Femur (tissue), 1 donor: ENCODE measurements around the gene KCNQ5.
"Not testable (repeated sequence)": the region's sequence is repeated elsewhere in the genome, so short reads cannot be mapped to it uniquely, and the experiment has no call there.

Experiments used
- DNase-seq: peaks from one replicate; pipeline ENCODE4 v3.0.0-alpha.2; 2017

KCNQ5 gene

DNA sequence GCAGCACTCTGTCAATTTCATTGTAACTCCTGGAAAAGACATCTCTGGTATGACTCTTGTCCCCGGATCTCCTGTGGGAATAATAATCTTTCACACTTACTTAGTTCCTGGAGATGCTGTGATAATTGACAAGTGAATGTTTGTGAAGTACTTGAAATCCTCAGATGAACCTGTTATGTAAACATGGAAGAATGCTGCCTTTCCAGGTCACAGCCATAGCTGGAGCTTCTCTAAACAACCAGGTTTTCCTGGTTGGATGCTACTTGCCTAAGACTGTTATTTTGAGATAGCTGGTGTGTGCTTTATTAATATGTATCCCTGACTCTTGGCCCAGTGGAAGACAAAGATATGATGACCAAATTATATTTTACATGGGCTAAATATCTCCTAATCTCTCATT is 228.6 kb downstream of the KCNQ5 start:
- no peak for DNase-seq

DNA sequence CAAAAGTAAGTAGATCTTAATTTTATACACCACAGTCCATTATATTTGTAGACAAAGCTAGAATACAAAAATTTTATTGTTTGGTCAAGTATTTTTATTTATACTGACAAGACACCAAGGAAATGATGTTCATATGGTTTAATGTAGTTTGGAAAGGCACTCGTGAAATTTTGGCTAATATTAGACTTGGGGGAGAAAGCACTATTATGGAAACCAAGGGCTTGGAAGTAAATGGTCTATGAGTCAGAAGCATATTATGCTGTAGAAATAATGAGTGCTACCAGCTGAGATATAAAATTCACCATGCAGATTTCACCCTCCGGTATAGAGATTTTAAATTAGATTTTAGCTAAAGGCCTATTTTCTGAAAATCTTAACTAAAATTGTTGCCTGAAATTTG is 233.6 kb downstream of the KCNQ5 start:
- no peak for DNase-seq

DNA sequence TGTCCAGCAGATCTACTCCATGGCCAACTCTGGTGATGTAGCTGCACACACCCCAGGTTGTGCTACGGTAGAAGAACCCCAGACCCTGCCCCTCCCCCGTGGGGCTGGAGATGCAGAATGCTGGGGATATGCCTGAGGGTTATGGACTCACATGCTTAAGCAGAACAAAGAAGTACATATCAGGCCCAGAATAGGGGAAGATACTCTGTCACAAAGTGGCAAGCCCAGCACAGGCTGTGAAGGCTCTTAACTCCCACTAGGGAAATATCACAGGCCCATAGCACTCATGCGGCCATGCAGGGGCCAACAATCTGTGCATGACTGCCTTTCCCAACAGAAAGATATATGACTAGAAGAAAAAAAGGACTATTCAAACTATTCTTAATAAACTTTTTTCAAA is 234.9 kb downstream of the KCNQ5 start:
- DNase-seq = no peak

DNA sequence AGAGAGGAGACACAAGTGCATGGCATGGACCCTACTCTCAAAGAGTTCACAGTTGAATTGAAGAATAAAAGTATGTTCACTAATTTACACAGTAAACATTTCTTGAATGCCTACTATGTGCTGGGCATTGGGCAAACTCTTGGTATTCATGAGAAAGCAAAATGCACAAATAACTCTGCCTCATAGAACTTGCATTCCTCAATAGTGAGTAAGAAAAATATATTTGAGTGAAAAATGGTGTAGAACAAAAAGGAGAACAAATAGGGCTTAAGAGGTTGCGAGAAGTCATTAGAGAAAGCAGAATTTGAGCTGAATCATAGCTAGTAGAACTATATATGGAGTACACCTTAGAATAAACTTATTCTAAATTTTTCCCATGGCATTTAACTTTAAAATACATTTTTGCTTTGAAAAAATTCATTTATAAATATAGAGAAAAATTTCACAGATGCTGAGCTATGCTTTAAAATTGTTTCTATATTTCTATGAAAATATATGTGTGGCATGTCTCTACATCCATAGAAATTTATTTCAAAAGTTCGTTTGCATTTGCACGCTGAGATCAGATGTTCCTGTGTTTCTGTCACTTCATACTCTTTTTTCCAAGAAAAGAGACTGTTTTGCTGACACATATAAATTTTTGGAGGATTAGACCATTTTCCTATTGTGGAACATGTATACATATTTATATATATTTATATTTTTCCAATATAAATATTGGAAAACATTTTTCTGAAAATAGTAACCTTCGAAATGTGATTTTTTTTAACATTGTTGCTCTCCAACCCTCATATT is 236.1 kb downstream of the KCNQ5 start:
- DNase-seq = no peak

DNA sequence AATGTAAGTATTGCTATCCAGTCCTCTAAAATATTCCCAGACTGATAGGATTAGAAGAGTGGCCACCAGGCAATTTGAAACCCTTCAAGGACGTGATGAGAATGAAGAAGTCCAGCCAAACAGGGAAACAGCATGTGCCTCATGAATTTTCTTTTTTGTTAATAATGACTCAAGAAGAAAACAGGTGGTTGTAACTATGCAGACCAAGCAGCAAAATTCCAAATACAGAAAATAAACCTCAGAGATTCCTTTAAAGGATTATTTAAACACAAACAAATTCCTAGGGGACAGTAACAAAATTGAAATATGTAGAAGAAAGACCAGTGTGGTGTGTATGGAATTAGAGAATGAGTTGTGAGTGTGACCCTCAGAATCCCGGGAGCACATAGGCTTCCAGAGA is 239.2 kb downstream of the KCNQ5 start:
- DNase-seq = no peak

DNA sequence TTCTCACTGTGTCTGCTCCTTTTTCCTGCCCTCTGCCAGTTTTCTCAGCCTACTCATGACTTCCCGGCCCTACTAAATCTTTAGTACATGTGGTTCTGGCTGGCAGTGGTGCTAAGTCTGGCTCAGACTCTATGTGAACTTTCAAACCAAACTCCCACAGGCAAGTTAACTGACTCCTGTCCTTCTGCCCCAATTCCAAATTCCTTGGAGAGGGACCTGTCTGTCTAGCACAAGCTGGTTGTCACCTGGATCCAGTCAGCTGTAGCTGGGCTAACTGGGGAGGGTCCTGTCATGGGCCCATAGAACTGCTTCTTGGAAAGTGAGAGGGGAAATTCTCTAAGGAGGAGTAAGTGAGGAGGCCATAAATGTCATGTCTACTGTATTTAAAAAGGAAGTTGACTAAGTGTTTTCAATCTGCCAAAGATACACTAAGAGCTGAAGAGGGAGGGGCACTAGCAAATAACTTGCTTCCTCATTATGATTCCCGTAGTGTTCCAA is 240.1 kb downstream of the KCNQ5 start:
- peak; percentile 37 for DNase-seq

DNA sequence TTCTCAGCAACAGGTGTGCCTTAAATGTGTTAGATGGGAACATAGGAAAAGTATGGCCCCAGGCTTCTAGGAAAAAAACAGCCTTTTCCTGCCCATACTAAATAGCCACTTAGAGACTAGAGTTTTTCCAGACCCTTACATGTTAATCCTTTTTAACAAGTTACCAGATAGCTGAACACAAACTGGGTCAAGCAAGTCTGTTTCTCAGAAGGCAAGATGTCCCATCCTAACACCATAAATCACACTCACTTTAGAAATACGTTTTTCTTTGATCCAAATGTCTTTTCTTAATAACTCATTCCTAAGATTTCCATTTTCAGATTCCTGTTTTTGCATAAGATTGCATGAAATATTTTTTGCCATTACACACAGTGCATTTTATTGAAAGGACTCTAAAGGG is 241.3 kb downstream of the KCNQ5 start:
- DNase-seq = no peak

GRCh38 chr6:72864236-72864635 is 242.4 kb downstream of the KCNQ5 start:
- DNase-seq = no peak

DNA sequence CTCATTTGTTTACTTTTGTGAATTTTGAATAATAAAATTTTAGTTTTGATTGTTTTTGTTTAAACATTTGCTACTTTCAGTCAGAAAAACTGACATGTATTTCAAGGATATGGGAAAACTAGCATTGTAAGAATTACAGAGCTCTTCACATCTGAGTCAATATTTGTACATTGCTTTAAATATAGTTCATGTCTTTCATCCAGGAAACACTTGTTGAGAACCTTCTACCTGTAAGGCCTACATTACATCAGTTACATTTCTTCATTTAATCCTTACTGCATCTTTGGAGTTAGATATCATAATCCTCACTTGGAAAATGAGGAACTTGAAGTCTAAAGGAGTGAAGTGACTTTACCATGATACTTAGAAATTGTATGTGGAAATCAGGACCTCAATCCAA is 242.9 kb downstream of the KCNQ5 start:
- no peak for DNase-seq

GRCh38 chr6:72865467-72865866 is 243.6 kb downstream of the KCNQ5 start:
- DNase-seq = no peak

DNA sequence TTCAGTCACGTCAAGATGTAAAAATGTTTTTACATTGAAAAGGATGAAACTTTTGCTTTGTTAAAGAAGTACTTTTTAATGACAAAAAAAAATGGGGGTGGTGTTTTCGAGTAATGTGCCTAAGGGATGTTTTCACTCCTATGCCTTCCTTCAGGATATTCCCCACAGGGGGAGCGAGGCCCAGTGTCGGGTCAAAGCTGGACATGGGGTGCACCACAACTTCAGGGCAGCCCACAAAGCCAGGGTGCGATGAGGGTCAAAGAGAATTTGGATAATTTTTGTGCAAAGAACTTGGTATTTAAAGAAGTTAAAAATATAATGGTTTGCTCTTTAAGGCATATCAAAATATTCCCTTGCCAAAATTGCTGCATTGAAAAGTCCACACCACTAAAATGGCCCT is 247.8 kb downstream of the KCNQ5 start:
- DNase-seq = no peak

DNA sequence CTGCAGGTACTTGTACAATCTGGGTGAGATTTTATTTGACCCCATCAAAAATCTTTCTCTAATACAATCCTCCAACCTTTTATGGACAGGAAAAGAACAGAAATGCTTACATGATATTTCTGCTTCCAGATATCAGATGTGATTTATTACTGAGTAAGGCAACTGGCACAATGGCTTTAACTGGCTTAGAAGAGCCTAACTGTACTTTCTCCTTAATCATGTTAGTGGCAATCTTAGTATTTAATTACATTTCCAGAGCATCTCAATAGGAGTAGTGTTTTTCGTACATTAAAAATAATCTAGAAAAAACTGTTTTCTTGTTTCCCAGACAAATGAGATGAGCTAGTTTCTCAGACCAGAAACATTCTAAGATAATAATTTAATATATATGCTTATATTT is 251.6 kb downstream of the KCNQ5 start:
- DNase-seq = no peak

DNA sequence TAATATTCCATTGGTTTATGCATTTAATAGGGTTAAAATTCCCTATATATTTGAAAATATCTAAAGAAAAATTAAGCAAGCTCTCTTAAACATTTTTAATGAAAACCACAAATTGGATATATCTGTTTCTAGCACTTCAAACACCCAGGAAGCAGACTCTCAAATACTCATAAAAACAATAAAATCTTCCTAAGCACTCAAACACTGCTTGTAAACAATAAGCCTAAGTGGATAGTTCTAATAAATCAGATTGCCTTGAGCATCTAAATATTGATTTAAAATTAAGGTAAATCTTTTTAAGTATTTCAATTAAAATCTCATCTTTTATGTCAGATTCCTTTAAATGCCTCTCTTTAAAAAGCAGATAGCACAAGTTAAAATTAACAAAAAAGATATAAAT is 254.4 kb downstream of the KCNQ5 start:
- DNase-seq = no peak

GRCh38 chr6:72886170-72886569 is 264.3 kb downstream of the KCNQ5 start:
- no peak for DNase-seq

GRCh38 chr6:72890233-72890632 is 268.4 kb downstream of the KCNQ5 start:
- DNase-seq = no peak

GRCh38 chr6:72890671-72891070 is 268.8 kb downstream of the KCNQ5 start:
- DNase-seq = no peak

DNA sequence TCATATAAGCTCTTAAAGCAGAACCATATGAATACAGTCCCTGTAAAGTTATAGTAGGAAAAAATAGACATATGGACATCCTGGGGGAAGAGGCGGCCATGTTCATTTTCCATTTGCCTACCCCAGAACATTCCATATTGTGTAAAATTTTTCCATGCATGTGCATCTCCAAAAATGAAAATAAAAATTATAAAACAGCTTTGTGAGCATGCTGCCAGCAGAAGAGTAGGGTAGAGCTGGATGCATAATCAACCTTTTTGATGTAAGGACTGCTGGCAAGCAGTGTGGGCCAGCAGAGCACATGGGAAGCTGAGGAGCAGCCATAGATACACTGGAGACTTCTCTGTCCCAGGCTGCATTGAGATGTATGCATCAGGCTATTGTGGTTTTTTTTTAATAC is 271.0 kb downstream of the KCNQ5 start:
- DNase-seq = no peak

DNA sequence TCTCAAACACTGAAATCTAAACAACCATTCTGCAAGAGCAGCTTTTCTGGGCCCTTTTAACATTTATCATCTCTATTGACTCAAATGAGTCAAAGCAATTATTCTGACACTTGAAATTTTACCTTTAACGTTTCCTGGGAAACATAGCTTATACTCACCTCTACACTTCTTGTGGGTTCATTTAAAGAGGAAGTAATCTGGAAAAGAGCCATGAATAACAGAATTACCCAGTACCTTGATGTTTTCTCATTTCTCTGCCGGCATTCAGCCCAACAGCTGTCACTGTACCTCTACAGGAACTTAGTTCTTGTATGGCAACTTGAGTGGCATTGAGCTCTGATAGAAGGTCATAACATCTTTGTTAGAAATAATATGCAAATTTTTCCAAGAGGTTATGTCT is 272.2 kb downstream of the KCNQ5 start:
- no peak for DNase-seq

GRCh38 chr6:72898313-72898712 is 276.4 kb downstream of the KCNQ5 start:
- not testable (repeated sequence) for DNase-seq

- no peak for DNase-seq
Observed at GRCh38 chr6:72905705-72906478, 284.0 kb downstream of the KCNQ5 start.

DNA sequence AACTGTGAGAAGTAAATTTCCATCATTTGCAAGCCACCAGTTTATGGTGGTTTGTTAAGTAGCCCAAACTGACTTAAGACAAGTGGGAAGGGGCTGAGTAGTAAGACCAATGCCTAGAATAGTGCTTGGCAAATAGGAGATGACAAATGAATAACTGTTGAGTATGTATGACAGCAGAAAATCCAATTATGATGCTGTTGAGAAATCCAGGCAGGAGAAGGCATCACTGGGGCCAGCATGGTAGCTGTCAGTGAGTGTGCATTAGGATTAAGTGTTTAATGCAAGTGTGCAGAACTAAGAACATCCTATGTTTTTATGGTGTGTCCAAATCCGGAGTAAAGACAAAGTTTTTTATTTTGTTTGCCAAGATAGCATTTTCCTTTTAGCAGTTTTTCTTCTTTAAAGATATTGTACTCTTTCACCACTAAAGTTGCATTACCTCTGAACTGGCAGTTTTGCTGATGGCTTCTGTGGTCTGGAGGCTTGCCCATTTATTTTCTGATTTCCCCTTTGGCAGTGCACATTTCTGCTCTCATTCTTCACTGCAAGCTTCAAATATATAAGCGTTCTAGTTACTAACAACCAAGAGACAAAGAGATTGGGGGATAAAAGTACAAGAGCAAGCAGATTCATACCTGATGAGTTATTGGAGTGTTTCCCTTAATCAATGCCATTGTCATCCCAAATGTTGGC is 289.7 kb downstream of the KCNQ5 start:
- peak; percentile 28 for DNase-seq

DNA sequence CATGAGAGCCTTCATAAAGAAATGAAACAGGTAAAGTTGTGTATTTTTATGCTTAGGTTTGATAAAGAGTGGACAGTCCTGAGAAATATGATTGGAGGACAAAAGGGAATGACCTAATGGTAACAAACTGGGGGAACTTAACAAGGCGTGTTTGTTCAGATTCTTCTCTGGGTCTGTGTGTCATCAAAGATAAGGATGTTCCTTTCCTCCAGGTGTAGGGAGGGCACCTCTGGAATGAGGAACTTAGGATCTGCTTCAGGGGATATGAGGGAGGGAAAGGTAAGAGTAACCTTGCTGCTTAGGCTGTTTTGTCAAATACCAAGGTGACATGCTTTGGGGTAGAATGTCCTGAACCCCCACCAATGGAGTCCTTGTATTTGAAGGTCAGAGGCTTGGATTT is 291.9 kb downstream of the KCNQ5 start:
- DNase-seq = no peak

- no peak for DNase-seq
Observed at GRCh38 chr6:72916298-72916697, 294.4 kb downstream of the KCNQ5 start.

GRCh38 chr6:72916906-72917305 is 295.0 kb downstream of the KCNQ5 start:
- DNase-seq = no peak
